A673 (cell line): ENCODE data around the gene THSD8.

Experiments
- EZH2 ChIP-seq: fragments of 200-600 bp; sonication (generic); IDR thresholded peaks from 2 replicates; pipeline ENCODE4 v1.6.1; 2017; ENCODE audit warnings: borderline replicate concordance, low read depth, mild to moderate bottlenecking, mixed read lengths, antibody characterized with exemption, low read length; ENCODE audit not compliant: poor library complexity, severe bottlenecking
- TF ChIP-seq, protein P1 (sequence below): fragments of 300-800, 200-600 bp; sonication (generic); conservative IDR thresholded peaks from 2 replicates; pipeline ENCODE4 v1.5.1; 2017; ENCODE audit warnings: low read depth, mild to moderate bottlenecking, antibody characterized with exemption, low read length, moderate library complexity, mixed read lengths

DNA sequence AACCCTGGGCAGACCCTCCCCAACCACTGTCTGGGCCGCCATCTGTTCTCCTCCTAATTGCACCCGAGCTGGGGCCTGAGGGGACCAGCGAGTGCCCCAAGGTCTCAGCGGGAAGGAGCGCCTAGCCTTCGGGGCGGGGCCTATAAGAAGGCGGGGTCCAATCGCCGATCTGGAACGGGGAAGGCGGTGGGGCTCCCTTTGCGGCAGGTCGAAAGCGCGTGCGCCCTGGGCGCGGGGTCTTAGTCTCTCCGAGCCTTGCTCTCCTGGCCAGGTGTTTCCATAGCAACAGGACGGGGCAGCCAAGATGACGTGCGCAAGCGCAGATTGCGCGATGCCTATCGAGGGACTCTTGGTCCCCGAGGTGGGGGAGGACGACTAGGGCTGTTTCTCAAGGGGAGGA lies 39.2 kb downstream of the THSD8 start:
- TF ChIP-seq, protein P1, sequence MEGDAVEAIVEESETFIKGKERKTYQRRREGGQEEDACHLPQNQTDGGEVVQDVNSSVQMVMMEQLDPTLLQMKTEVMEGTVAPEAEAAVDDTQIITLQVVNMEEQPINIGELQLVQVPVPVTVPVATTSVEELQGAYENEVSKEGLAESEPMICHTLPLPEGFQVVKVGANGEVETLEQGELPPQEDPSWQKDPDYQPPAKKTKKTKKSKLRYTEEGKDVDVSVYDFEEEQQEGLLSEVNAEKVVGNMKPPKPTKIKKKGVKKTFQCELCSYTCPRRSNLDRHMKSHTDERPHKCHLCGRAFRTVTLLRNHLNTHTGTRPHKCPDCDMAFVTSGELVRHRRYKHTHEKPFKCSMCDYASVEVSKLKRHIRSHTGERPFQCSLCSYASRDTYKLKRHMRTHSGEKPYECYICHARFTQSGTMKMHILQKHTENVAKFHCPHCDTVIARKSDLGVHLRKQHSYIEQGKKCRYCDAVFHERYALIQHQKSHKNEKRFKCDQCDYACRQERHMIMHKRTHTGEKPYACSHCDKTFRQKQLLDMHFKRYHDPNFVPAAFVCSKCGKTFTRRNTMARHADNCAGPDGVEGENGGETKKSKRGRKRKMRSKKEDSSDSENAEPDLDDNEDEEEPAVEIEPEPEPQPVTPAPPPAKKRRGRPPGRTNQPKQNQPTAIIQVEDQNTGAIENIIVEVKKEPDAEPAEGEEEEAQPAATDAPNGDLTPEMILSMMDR = no peak
- TF ChIP-seq EZH2 = no peak
